Measurements from ENCODE around the gene SAMD3. TPM values are rescaled to one million over a fixed set of nuclear protein-coding genes. Genes with fewer than 3 reads are reported as not detected.

The SAMD3 gene
- total and polyA plus RNA-seq, 2 of the 13 experiments (the other 11 are each of a cell fraction or from before 2014, with no cell fraction given): not detected

GRCh38 chr6:130132286-130132701 lies 90.5 kb downstream of the SAMD3 start:
- H3K9me3 ChIP-seq (ENCODE audit: low read length): no peaks in the 10 kb centered on the region
- no peaks in the 10 kb centered on the region for H3K27me3 ChIP-seq (ENCODE audit: control insufficient read depth in 1 of 2, insufficient read depth in 2 of 2, low read length in 2 of 2)
- ATAC-seq (no peak), DNase-seq (ENCODE audit: low spot score) (no peak), FAIRE-seq (no peak)
- BruUV-seq (replicated peaks): no TSS peak
- CTCF ChIA-PET (ENCODE audit: low intra/inter-chr PET ratio, low total read pairs): no interaction called here
- POLR2A ChIA-PET: no interaction called here
- H3K4me2 ChIP-seq (ENCODE audit: low read depth, low read length): no peak overlapping the region
- intact Hi-C loops (cut with micrococcal nuclease; ENCODE audit: unreplicated experiment): loop anchor here (10.0 kb wide), 1 partner anchor 153 kb away; no protein-coding TSS in a partner anchor
- in situ Hi-C loops (cut with HindIII; ENCODE audit: extremely low pct_ligation_motif_present, low pct_unique_long_range_greater_than_20kb): no loop called here
- H4K20me1 ChIP-seq (ENCODE audit: insufficient read depth, low read length): no peaks in the 10 kb centered on the region
- H3K36me3 ChIP-seq (replicated peaks in 1 of 2; ENCODE audit: control insufficient read depth in 1 of 2, insufficient read depth in 2 of 2, low read length in 2 of 2): no peaks in the 10 kb centered on the region
- H3K4me3 ChIP-seq (replicated peaks in 1 of 3; ENCODE audit: insufficient read depth in 1 of 3, low read depth in 2 of 3, low read length in 3 of 3): no peak overlapping the region
- no peaks in the 10 kb centered on the region for H3K4me1 ChIP-seq (ENCODE audit: insufficient read depth, low read length)
- no peak overlapping the region for H3K27ac ChIP-seq (ENCODE audit: extremely low read length, insufficient read depth, low read length)
- WGBS (ENCODE audit: low lambda C conversion rate): 11% methylated on average over 6 of the region's 6 CpGs
- TF ChIP-seq EED (CRISPR knock-in tag; IDR thresholded peaks at IDR 0.05) (no peak), ZBTB8A (CRISPR knock-in tag; IDR thresholded peaks at IDR 0.05; ENCODE audit: borderline replicate concordance, low read depth) (no peak), ZNF552 (CRISPR knock-in tag; IDR thresholded peaks at IDR 0.05; ENCODE audit: borderline replicate concordance) (no peak), IKZF5 (CRISPR knock-in tag; IDR thresholded peaks at IDR 0.05) (no peak), BATF2 (CRISPR knock-in tag; IDR thresholded peaks at IDR 0.05) (no peak), NFIC (IDR thresholded peaks at IDR 0.05; ENCODE audit: low read length) (no peak), ATF7-NPFF (CRISPR knock-in tag; IDR thresholded peaks at IDR 0.05; ENCODE audit: low read depth) (no peak), SYNCRIP (IDR thresholded peaks at IDR 0.05; ENCODE audit: insufficient read depth, low read depth, low read length) (no peak), DNMT1 (CRISPR knock-in tag; IDR thresholded peaks at IDR 0.05) (no peak), ZNF326 (CRISPR knock-in tag; IDR thresholded peaks at IDR 0.05; ENCODE audit: borderline replicate concordance) (no peak), PRDM10 (CRISPR knock-in tag; IDR thresholded peaks at IDR 0.05; ENCODE audit: low read depth) (no peak), PAF1 (CRISPR knock-in tag; IDR thresholded peaks at IDR 0.05) (no peak), ZNF180 (CRISPR knock-in tag; IDR thresholded peaks at IDR 0.05; ENCODE audit: borderline replicate concordance, low read depth) (no peak)
- H3K79me2 ChIP-seq (ENCODE audit: insufficient read depth, low read length): no peaks in the 10 kb centered on the region
- no peak overlapping the region for H3K9ac ChIP-seq (ENCODE audit: insufficient read depth, low read depth, low read length)
- H2AFZ ChIP-seq (ENCODE audit: low read length): no peak overlapping the region
